ENCODE results near the gene SHROOM3.

SHROOM3 gene

DNA sequence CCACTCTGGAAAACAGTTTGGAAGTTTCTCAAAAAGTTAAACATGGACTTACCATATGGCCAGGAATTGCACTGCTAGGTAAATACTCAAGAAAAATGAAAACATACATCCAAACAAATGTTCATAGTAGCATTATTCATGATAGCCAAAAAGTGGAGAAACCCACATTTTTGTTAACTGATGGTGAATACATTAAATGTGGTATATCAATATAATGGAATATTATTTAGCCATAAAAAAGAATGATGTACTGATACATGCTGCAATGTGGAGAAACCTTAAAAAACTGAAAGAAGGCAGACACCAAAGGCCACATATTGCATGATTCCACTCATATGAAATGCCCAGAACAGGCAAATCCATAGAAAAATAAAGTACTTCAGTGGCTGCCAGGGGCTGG lies 79.1 kb downstream of the SHROOM3 start:
- DNase-seq (ENCODE audit: low spot score): no peak
- TF ChIP-seq, protein P1, sequence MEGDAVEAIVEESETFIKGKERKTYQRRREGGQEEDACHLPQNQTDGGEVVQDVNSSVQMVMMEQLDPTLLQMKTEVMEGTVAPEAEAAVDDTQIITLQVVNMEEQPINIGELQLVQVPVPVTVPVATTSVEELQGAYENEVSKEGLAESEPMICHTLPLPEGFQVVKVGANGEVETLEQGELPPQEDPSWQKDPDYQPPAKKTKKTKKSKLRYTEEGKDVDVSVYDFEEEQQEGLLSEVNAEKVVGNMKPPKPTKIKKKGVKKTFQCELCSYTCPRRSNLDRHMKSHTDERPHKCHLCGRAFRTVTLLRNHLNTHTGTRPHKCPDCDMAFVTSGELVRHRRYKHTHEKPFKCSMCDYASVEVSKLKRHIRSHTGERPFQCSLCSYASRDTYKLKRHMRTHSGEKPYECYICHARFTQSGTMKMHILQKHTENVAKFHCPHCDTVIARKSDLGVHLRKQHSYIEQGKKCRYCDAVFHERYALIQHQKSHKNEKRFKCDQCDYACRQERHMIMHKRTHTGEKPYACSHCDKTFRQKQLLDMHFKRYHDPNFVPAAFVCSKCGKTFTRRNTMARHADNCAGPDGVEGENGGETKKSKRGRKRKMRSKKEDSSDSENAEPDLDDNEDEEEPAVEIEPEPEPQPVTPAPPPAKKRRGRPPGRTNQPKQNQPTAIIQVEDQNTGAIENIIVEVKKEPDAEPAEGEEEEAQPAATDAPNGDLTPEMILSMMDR (IDR thresholded peaks at IDR 0.05; ENCODE audit: borderline replicate concordance, control extremely low read depth, extremely low read depth, insufficient read depth, missing control alignments): no peak
- in situ Hi-C loops (cut with MboI; ENCODE audit: low sequenced_read_pairs, unreplicated experiment): loop anchor here (5.0 to 25.0 kb wide), 3 partner anchors 238 to 698 kb away; no protein-coding TSS in a partner anchor

DNA sequence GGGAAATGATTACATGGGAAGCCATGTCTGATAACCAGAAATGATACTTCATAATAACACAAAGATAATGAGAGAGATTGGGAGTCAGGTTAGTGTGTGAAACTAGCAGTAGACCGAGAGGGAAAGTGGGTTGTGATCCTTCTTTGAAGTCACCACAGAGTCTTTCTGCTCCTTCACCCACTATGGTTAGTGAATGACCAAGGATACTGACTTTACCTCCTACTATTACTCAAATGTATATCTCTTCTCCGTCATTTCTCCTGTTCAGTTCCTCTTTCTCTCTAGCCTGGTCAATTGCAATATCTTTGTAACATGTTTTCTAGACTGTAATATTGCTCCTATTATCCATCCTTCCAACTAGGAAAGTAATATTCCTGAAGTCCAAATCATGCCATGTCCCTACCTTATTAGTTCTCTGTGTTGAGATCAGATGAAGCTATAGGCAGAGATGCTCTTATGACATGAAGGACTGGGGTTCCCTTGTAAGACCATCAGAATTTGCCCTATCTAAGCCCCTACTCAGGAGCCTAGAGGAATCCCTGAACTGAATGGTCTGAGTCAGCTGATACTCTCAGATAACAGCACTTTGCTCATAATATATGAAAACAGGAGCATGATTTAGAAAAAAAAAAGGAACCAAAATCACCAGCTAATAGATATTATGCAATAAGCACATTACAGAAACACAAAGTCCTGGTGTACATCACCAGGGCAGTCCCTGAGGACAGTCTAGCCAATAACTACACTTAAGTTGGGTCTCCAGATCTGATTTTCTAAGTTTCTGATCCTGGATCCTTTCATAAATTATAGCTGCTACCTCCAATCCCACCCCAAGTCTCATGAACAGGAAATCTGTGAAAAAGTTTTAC lies 81.2 kb downstream of the SHROOM3 start:
- peak; percentile 57 for DNase-seq (ENCODE audit: low spot score)
- in situ Hi-C loops (cut with MboI; ENCODE audit: low sequenced_read_pairs, unreplicated experiment): loop anchor here (25.0 kb wide), 2 partner anchors 521 to 696 kb away; no protein-coding TSS in a partner anchor
- TF ChIP-seq, protein P1 (IDR thresholded peaks at IDR 0.05; ENCODE audit: borderline replicate concordance, control extremely low read depth, extremely low read depth, insufficient read depth, missing control alignments): no peak

GRCh38 chr4:76518241-76518640 lies 83.2 kb downstream of the SHROOM3 start:
- in situ Hi-C loops (cut with MboI; ENCODE audit: low sequenced_read_pairs, unreplicated experiment): loop anchor here (25.0 kb wide), 2 partner anchors 519 to 694 kb away; no protein-coding TSS in a partner anchor
- DNase-seq (ENCODE audit: low spot score): no peak
- TF ChIP-seq, protein P1 (IDR thresholded peaks at IDR 0.05; ENCODE audit: borderline replicate concordance, control extremely low read depth, extremely low read depth, insufficient read depth, missing control alignments): no peak

DNA sequence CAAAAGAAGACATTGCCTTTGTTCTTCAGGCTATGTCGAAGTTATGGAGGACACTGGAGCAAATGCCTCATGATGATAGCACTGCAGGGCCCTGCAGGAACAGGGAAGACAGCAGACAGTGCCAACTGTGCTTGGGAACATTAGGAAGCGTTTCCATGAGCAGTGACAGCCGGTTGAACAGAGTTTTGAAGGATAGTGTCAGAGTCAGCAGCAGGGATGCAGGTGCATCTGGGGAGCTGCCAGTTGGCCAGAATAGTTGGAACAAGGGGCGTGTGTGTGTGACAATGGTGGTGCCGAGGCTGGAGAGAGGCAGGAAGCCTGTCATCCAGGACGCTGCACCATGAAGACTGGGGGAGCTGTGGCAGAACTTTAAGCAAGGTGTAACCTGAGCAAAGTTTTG lies 88.6 kb downstream of the SHROOM3 start:
- in situ Hi-C loops (cut with MboI; ENCODE audit: low sequenced_read_pairs, unreplicated experiment): loop anchor here (25.0 kb wide), 2 partner anchors 514 to 689 kb away; no protein-coding TSS in a partner anchor
- no peak for DNase-seq (ENCODE audit: low spot score)
- TF ChIP-seq, protein P1 (IDR thresholded peaks at IDR 0.05; ENCODE audit: borderline replicate concordance, control extremely low read depth, extremely low read depth, insufficient read depth, missing control alignments): no peak

GRCh38 chr4:76525751-76526150 lies 90.7 kb downstream of the SHROOM3 start:
- in situ Hi-C loops (cut with MboI; ENCODE audit: low sequenced_read_pairs, unreplicated experiment): no loop called here
- TF ChIP-seq, protein P1 (IDR thresholded peaks at IDR 0.05; ENCODE audit: borderline replicate concordance, control extremely low read depth, extremely low read depth, insufficient read depth, missing control alignments): no peak

GRCh38 chr4:76526585-76526990 lies 91.6 kb downstream of the SHROOM3 start:
- TF ChIP-seq, protein P1 (IDR thresholded peaks at IDR 0.05; ENCODE audit: borderline replicate concordance, control extremely low read depth, extremely low read depth, insufficient read depth, missing control alignments): no peak
- DNase-seq (ENCODE audit: low spot score): no peak
- in situ Hi-C loops (cut with MboI; ENCODE audit: low sequenced_read_pairs, unreplicated experiment): no loop called here

More at GRCh38 chr4:76525751-76526150, 90.7 kb downstream of the SHROOM3 start:
- DNase-seq (ENCODE audit: low spot score): no peak

Measured in GM13976 (cell line).